Measurements from ENCODE around the gene ARHGAP26. TPM values are rescaled to one million over a fixed set of nuclear protein-coding genes. Genes with fewer than 3 reads are reported as not detected.

ARHGAP26 gene
- total RNA-seq, 6 experiments from 2014 or later, result 6.7 to 14.5 (median 8.3) TPM

DNA sequence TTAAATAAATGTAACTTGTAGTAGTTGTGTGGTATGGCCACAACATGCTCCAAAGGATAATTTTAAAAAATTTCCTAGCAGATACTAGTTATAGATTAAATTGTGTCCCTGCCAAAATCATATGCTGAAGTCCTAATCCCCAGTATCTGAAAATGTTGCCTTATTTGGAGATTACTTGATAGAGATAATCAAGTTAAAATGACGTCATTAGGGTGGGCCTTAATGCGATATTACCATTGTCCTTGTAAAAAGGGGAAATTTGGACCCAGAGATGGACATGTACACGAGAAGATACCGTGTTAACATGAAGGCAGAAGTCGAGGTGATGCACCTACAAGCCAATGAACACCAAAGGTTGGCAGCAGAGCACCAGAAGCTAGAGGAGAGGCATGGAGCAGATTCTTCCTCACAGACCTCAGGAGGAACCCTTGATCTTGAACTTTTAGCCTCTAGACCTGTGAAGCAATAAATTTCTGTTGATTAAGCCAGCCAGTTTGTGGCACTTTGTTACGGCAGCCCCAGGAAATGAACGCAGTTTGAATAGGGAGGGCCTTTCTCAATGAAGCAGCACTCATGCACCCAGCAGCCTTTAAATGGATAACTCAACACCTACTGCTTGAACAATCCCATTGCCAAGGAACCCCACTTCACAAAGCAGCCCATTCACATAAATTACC is 148.9 kb downstream of the ARHGAP26 start:
- intact Hi-C loops (cut with DNase I), result no loop called here
- H3K36me3 ChIP-seq, result no peaks in the 10 kb centered on the region
- no peak for ATAC-seq

DNA sequence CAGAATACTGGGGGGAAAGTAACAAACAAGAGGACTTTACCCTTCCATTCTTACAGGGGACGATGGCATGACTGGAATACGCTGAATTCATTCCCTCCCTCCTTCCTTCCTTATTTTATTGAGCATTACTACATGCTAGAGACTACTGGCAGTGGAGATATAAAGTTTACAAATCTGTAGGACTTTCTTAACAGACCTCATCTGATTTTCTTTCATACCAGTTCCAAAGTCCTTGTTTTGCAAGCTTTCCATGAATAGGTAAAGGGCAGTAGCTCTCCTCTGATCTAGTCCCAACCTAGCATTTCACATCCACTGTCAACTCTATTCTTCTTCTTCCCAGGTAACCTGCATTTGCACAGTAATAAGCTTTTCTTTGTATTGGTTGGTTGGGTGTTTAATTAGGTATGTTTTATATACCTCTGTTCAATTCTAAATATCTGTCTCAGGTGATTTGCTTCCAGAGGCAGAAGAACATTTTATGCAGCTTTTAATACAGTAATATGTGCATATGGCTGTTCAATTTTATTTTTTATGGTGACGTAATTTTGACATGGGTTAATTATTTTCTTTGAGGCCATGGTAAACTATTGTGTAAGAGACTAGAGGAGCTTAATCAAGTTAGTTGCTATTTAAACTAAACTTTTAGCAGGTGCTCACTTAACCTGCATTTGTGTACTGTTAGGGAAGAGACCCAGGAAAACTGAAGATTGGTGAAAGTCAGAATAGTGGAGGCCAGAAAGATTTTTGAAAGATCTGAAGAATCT is 150.9 kb downstream of the ARHGAP26 start:
- H3K4me3 ChIP-seq, result no peak overlapping the region
- WGBS (ENCODE audit: insufficient coverage, low coverage, low lambda C conversion rate, missing lambda C conversion rate), result 32% methylated on average over 3 of the region's 3 CpGs
- TF ChIP-seq, protein P1, sequence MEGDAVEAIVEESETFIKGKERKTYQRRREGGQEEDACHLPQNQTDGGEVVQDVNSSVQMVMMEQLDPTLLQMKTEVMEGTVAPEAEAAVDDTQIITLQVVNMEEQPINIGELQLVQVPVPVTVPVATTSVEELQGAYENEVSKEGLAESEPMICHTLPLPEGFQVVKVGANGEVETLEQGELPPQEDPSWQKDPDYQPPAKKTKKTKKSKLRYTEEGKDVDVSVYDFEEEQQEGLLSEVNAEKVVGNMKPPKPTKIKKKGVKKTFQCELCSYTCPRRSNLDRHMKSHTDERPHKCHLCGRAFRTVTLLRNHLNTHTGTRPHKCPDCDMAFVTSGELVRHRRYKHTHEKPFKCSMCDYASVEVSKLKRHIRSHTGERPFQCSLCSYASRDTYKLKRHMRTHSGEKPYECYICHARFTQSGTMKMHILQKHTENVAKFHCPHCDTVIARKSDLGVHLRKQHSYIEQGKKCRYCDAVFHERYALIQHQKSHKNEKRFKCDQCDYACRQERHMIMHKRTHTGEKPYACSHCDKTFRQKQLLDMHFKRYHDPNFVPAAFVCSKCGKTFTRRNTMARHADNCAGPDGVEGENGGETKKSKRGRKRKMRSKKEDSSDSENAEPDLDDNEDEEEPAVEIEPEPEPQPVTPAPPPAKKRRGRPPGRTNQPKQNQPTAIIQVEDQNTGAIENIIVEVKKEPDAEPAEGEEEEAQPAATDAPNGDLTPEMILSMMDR (IDR thresholded peaks at IDR 0.05), result no peak
- no peak for TF ChIP-seq POLR2A (IDR thresholded peaks at IDR 0.05)

More for the DNA sequence above, 148.9 kb downstream of the ARHGAP26 start:
- H3K27ac ChIP-seq, result no peak overlapping the region
- TF ChIP-seq, protein P1 (IDR thresholded peaks at IDR 0.05), result no peak
- TF ChIP-seq POLR2A (IDR thresholded peaks at IDR 0.05), result no peak
- H3K9me3 ChIP-seq, result no peaks in the 10 kb centered on the region
- no peak overlapping the region for H3K4me3 ChIP-seq
- no peaks in the 10 kb centered on the region for H3K27me3 ChIP-seq
- DNase-seq, result no peak
- H3K4me1 ChIP-seq, result peaks cover 0 to 33% (median 16%) of the 10 kb centered on the region in 4 donors
- 72% methylated on average over 7 of the region's 7 CpGs for WGBS (ENCODE audit: insufficient coverage, low coverage, low lambda C conversion rate, missing lambda C conversion rate)

DNA sequence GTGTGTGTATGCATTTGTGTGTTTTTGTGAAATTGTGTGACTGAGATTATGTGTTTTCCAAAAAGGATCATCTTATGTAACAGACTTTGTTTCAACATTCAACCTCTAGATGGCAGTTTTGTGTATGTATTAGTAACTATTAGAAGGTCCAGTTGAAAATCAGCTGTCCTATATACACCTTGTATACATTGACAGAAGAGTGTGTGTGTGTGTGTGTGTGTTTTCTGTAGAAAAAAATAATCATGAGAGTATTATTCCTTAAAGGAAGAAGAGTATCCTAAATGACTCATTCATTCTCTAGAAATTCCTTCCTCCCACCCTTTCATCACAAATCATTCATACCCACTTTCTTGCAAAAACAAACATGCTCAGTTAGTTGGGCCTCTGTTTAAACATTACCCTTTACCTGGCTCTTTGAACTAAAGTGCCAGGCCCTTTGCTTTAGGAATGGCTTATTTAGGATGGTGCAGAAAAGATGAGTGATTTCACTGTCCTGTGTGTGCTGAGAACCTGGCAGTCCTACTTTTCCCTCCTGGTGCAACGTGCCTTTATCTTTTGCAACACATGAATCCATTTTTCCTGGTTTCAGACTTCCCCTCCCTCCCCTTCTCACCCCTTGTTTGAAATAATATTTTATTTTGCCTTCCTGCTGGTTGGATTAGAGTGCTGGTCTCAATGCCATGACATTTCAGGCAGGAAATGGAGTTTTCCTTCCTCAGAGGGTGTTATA is 152.2 kb downstream of the ARHGAP26 start:
- H3K27ac ChIP-seq, result peak overlapping the region in 2 of 3 donors; percentile 36 to 62
- intact Hi-C loops (cut with DNase I), result no loop called here

More for the DNA sequence above, 150.9 kb downstream of the ARHGAP26 start:
- Histone ChIP-seq H3K27ac (peak overlapping the region in 2 of 3 donors; percentile 41 to 62), H3K4me1 (peaks cover 0 to 33% (median 16%) of the 10 kb centered on the region in 4 donors), H3K9me3 (no peaks in the 10 kb centered on the region), H3K27me3 (no peaks in the 10 kb centered on the region), H3K36me3 (no peaks in the 10 kb centered on the region)
- DNase-seq (no peak), ATAC-seq (peak; percentile 69 to 88 (median 78))
- intact Hi-C loops (cut with DNase I), result no loop called here

More for the DNA sequence above, 152.2 kb downstream of the ARHGAP26 start:
- H3K36me3 ChIP-seq, result no peaks in the 10 kb centered on the region
- TF ChIP-seq, protein P1 (IDR thresholded peaks at IDR 0.05), result peak; percentile 41 to 54 (median 49)
- no peak for TF ChIP-seq POLR2A (IDR thresholded peaks at IDR 0.05)
- no peaks in the 10 kb centered on the region for H3K9me3 ChIP-seq
- peaks cover 0 to 33% (median 16%) of the 10 kb centered on the region in 4 donors for H3K4me1 ChIP-seq
- no peaks in the 10 kb centered on the region for H3K27me3 ChIP-seq
- peak; percentile 64 to 79 (median 74) for ATAC-seq
- H3K4me3 ChIP-seq, result no peak overlapping the region
- no peak for DNase-seq
- 16% methylated on average over 1 of the region's 1 CpG for WGBS (ENCODE audit: insufficient coverage, low coverage, low lambda C conversion rate, missing lambda C conversion rate)
